Ishikawa (cell line): Measurements from ENCODE around the gene SLC25A30.

Experiments
- CEBPB ChIP-seq: IDR thresholded peaks from 2 replicates; pipeline ENCODE4 v1.6.1; 2012
- CREB1 ChIP-seq: IDR thresholded peaks from 2 replicates; pipeline ENCODE4 v1.6.1; 2012; ENCODE audit warnings: low read depth
- EGR1 ChIP-seq: IDR thresholded peaks from 2 replicates; pipeline ENCODE4 v1.6.1; 2012
- EP300 ChIP-seq: IDR thresholded peaks from 2 replicates; pipeline ENCODE4 v1.6.1; 2012; ENCODE audit warnings: borderline replicate concordance
- FOXM1 ChIP-seq: IDR thresholded peaks from 2 replicates; pipeline ENCODE4 v1.6.1; 2012; ENCODE audit warnings: low read depth, borderline replicate concordance
- MAX ChIP-seq: IDR thresholded peaks from 2 replicates; pipeline ENCODE4 v1.6.1; 2012
- NFIC ChIP-seq: IDR thresholded peaks from 2 replicates; pipeline ENCODE4 v1.6.1; 2012
- RAD21 ChIP-seq: IDR thresholded peaks from 2 replicates; pipeline ENCODE4 v1.6.1; 2012; ENCODE audit warnings: low read depth
- REST ChIP-seq: IDR thresholded peaks from 2 replicates; pipeline ENCODE4 v1.6.1; 2012; ENCODE audit warnings: low read depth, mild to moderate bottlenecking
- TAF1 ChIP-seq: IDR thresholded peaks from 2 replicates; pipeline ENCODE4 v1.6.1; 2012; ENCODE audit warnings: low read depth, mild to moderate bottlenecking
- TCF12 ChIP-seq: IDR thresholded peaks from 2 replicates; pipeline ENCODE4 v1.6.1; 2012; ENCODE audit warnings: low read depth
- TEAD4 ChIP-seq: IDR thresholded peaks from 2 replicates; pipeline ENCODE4 v1.6.1; 2012
- USF1 ChIP-seq: IDR thresholded peaks from 2 replicates; pipeline ENCODE4 v1.6.1; 2012
- YY1 ChIP-seq: IDR thresholded peaks from 2 replicates; pipeline ENCODE4 v1.6.1; 2012; ENCODE audit warnings: low read depth
- ZBTB7A ChIP-seq: IDR thresholded peaks from 2 replicates; pipeline ENCODE4 v1.6.1; 2012; ENCODE audit warnings: low read depth

Gene SLC25A30

GRCh38 chr13:45464141-45464686 is 46.0 kb upstream of the SLC25A30 start:
- TF ChIP-seq MAX (no peak), TAF1 (no peak), NFIC (peak; percentile 30; the same call in 1 of the 2 replicates)

GRCh38 chr13:45456196-45456972 is 38.2 kb upstream of the SLC25A30 start:
- TF ChIP-seq FOXM1 (no peak), TEAD4 (no peak), CEBPB (no peak), REST (no peak), EGR1 (no peak), TAF1 (no peak), ZBTB7A (no peak), USF1 (no peak), MAX (no peak), RAD21 (no peak), TCF12 (no peak)

- TF ChIP-seq TAF1: no peak
- no peak for TF ChIP-seq EP300
- no peak for TF ChIP-seq USF1
- TF ChIP-seq YY1: no peak
- TF ChIP-seq EGR1: no peak
- TF ChIP-seq REST: no peak
- TF ChIP-seq ZBTB7A: no peak
- no peak for TF ChIP-seq RAD21
- no peak for TF ChIP-seq CREB1
- no peak for TF ChIP-seq NFIC
- TF ChIP-seq TCF12: no peak
- TF ChIP-seq CEBPB: no peak
Measured at GRCh38 chr13:45454204-45454603, 36.0 kb upstream of the SLC25A30 start.

- TF ChIP-seq YY1: no peak
- TF ChIP-seq CEBPB: no peak
- no peak for TF ChIP-seq USF1
- no peak for TF ChIP-seq EP300
- TF ChIP-seq FOXM1: no peak
- no peak for TF ChIP-seq ZBTB7A
- TF ChIP-seq TAF1: no peak
- TF ChIP-seq TCF12: no peak
- TF ChIP-seq CREB1: no peak
- no peak for TF ChIP-seq REST
- no peak for TF ChIP-seq EGR1
- TF ChIP-seq TEAD4: no peak
- TF ChIP-seq NFIC: no peak
- no peak for TF ChIP-seq RAD21
- TF ChIP-seq MAX: no peak
Measured at GRCh38 chr13:45451282-45451681, 33.1 kb upstream of the SLC25A30 start.
